Smooth muscle cell (in vitro differentiated cells): ENCODE data around the gene PHKA1. TPM values are rescaled to one million over a fixed set of nuclear protein-coding genes. Genes with fewer than 3 reads are reported as not detected.

ENCODE experiments used
- DNase-seq: peaks from one replicate; lab custom pipeline; 2025; ENCODE audit not compliant: unreplicated experiment; lab: John Stamatoyannopoulos, UW
- H2AFZ ChIP-seq: fragments of 200-600 bp; sonication (generic); 2 replicates; pipeline ENCODE4 v1.6.0; 2016; ENCODE audit warnings: antibody characterized with exemption, low read depth, mild to moderate bottlenecking
- H3F3A ChIP-seq: fragments of 200-600 bp; sonication (generic); 2 replicates; pipeline ENCODE4 v1.6.0; 2017; ENCODE audit warnings: antibody characterized with exemption, low read depth
- H3K27ac ChIP-seq: fragments of 200-600 bp; sonication (generic); 2 replicates; pipeline ENCODE4 v1.5.1; 2016; ENCODE audit warnings: low read depth, mild to moderate bottlenecking
- H3K27me3 ChIP-seq: fragments of 200-600 bp; sonication (generic); 2 replicates; pipeline ENCODE4 v1.6.1; 2016; ENCODE audit warnings: low read depth, mild to moderate bottlenecking
- H3K36me3 ChIP-seq: fragments of 200-600 bp; sonication (generic); 2 replicates; pipeline ENCODE4 v1.5.1; 2016; ENCODE audit warnings: low read depth
- H3K4me1 ChIP-seq: fragments of 200-600 bp; sonication (generic); 2 replicates; pipeline ENCODE4 v1.5.1; 2016; ENCODE audit warnings: low read depth
- H3K4me2 ChIP-seq: fragments of 200-600 bp; sonication (generic); 2 replicates; pipeline ENCODE4 v1.6.0; 2016; ENCODE audit warnings: mild to moderate bottlenecking
- H3K4me3 ChIP-seq: fragments of 200-600 bp; sonication (generic); 2 replicates; pipeline ENCODE4 v1.5.1; 2016; ENCODE audit warnings: mild to moderate bottlenecking
- H3K79me2 ChIP-seq: fragments of 200-600 bp; sonication (generic); 2 replicates; pipeline ENCODE4 v1.6.0; 2016; ENCODE audit warnings: low read depth, mild to moderate bottlenecking
- H3K9ac ChIP-seq: fragments of 200-600 bp; sonication (generic); 2 replicates; pipeline ENCODE4 v1.6.0; 2016; ENCODE audit warnings: low read depth
- H3K9me3 ChIP-seq: fragments of 200-600 bp; sonication (generic); replicated peaks from 2 replicates; pipeline ENCODE4 v1.5.1; 2016; ENCODE audit warnings: low read depth
- H4K20me1 ChIP-seq: fragments of 200-600 bp; sonication (generic); 2 replicates; pipeline ENCODE4 v1.6.0; 2016; ENCODE audit warnings: low read depth
- WGBS: methylation state at CpG from one replicate; pipeline ENCODE4 v1.1.7; 2016; ENCODE audit warnings: low lambda C conversion rate; 5-methylcytosine and 5-hydroxymethylcytosine counted together
- polyA plus RNA-seq: library from polyadenylated mRNA; unstranded; fragments of >200 nt; fragmentation: Nextera tagmentation; extraction: Ambion mirVana; gene quantifications from 2 replicates; pipeline ENCODE4 v1.2.1, GENCODE V29; 2016
- small RNA-seq: library from RNA; depleted of rRNA; stranded (forward); fragments of <200 nt; gene quantifications from one replicate; pipeline ENCODE3, GENCODE V24; 2014
- total RNA-seq: library from RNA; depleted of rRNA; stranded (reverse); fragments of >200 nt; gene quantifications from 2 replicates; pipeline ENCODE4 v1.2.3, GENCODE V29; 2014
- TF ChIP-seq, protein P1 (sequence below): fragments of 200-600 bp; sonication (generic); IDR thresholded peaks from 2 replicates; pipeline ENCODE4 v1.5.1; 2017; ENCODE audit warnings: borderline replicate concordance, mild to moderate bottlenecking, antibody characterized with exemption; ENCODE audit not compliant: insufficient read depth, poor library complexity, severe bottlenecking

The PHKA1 gene
- total and polyA plus RNA-seq, 2 experiments from 2014 or later = 4.5 to 7.9 TPM

DNA sequence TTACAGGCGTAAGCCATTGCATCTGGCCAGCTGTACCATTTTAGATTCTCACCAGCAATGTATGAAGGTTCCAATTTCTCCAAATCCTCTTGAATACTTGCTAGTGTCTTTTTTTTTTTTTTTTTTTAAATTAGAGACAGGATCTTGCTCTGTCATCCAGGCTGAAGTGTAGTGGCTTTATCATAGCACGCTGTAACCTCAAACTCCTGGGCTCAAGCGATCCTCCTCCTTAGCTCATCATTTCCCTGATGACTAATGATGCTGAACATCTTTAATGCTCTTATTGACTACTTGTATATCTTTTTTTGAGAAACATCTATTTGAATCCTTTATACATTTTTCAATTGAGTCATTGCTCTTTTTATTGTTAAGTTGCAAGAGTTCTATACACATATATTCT lies 181.7 kb downstream of the PHKA1 start:
- no peak overlapping the region for H3K4me3 ChIP-seq
- no peaks in the 10 kb centered on the region for H3K79me2 ChIP-seq
- H3K9me3 ChIP-seq = no peaks in the 10 kb centered on the region
- no peak for DNase-seq
- 61% methylated on average over 3 of the region's 3 CpGs for WGBS
- H3F3A ChIP-seq = no peaks in the 10 kb centered on the region
- H4K20me1 ChIP-seq = no peaks in the 10 kb centered on the region
- no peak overlapping the region for H3K9ac ChIP-seq
- TF ChIP-seq, protein P1, sequence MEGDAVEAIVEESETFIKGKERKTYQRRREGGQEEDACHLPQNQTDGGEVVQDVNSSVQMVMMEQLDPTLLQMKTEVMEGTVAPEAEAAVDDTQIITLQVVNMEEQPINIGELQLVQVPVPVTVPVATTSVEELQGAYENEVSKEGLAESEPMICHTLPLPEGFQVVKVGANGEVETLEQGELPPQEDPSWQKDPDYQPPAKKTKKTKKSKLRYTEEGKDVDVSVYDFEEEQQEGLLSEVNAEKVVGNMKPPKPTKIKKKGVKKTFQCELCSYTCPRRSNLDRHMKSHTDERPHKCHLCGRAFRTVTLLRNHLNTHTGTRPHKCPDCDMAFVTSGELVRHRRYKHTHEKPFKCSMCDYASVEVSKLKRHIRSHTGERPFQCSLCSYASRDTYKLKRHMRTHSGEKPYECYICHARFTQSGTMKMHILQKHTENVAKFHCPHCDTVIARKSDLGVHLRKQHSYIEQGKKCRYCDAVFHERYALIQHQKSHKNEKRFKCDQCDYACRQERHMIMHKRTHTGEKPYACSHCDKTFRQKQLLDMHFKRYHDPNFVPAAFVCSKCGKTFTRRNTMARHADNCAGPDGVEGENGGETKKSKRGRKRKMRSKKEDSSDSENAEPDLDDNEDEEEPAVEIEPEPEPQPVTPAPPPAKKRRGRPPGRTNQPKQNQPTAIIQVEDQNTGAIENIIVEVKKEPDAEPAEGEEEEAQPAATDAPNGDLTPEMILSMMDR = no peak
- no peaks in the 10 kb centered on the region for H3K27me3 ChIP-seq
- H2AFZ ChIP-seq = no peak overlapping the region
- no peaks in the 10 kb centered on the region for H3K36me3 ChIP-seq
- H3K27ac ChIP-seq = no peak overlapping the region
- no peaks in the 10 kb centered on the region for H3K4me1 ChIP-seq
- H3K4me2 ChIP-seq = no peak overlapping the region

Small RNA genes within 50 kb of the gene (small RNA-seq; reads per million reads assigned to genes)
- gene BX295541.1 (not detected), gene RF00012 (not detected), gene RNU1-112P (not detected)

Other genes with a start within 250 kb of the PHKA1 start
- gene HDAC8, start 141.5 kb downstream of the PHKA1 start, total RNA-seq = 24.2 and 40.7 TPM in 2 replicates
- gene HDAC8, start 141.5 kb downstream of the PHKA1 start, polyA plus RNA-seq = 23.1 and 25.6 TPM in 2 replicates
- not detected in 2 replicates for gene DMRTC1B, start 62.6 kb upstream of the PHKA1 start, total RNA-seq
- 0.11 TPM in 1 of 2 replicates, not detected in the other for gene DMRTC1B, start 62.6 kb upstream of the PHKA1 start, polyA plus RNA-seq
- gene FAM236B, start 68.4 kb upstream of the PHKA1 start, total RNA-seq = not detected in 2 replicates
- not detected in 2 replicates for gene FAM236B, start 68.4 kb upstream of the PHKA1 start, polyA plus RNA-seq
- not detected in 2 replicates for gene FAM236D, start 93.9 kb upstream of the PHKA1 start, total RNA-seq
- gene FAM236D, start 93.9 kb upstream of the PHKA1 start, polyA plus RNA-seq = not detected in 2 replicates
- gene FAM236C, start 198.3 kb upstream of the PHKA1 start, total RNA-seq = not detected in 2 replicates
- gene FAM236C, start 198.3 kb upstream of the PHKA1 start, polyA plus RNA-seq = not detected in 2 replicates
- gene FAM236A, start 223.9 kb upstream of the PHKA1 start, total RNA-seq = not detected in 2 replicates
- not detected in 2 replicates for gene FAM236A, start 223.9 kb upstream of the PHKA1 start, polyA plus RNA-seq
- gene DMRTC1, start 229.5 kb upstream of the PHKA1 start, total RNA-seq = not detected in 2 replicates
- gene DMRTC1, start 229.5 kb upstream of the PHKA1 start, polyA plus RNA-seq = 0.55 TPM in 1 of 2 replicates, not detected in the other